ENCODE results near the gene MAP4K3. TPM values are rescaled to one million over a fixed set of nuclear protein-coding genes. Genes with fewer than 3 reads are reported as not detected.

MAP4K3 gene
- total RNA-seq, 6 experiments from 2014 or later: 28.7 to 34.4 (median 30.7) TPM

DNA sequence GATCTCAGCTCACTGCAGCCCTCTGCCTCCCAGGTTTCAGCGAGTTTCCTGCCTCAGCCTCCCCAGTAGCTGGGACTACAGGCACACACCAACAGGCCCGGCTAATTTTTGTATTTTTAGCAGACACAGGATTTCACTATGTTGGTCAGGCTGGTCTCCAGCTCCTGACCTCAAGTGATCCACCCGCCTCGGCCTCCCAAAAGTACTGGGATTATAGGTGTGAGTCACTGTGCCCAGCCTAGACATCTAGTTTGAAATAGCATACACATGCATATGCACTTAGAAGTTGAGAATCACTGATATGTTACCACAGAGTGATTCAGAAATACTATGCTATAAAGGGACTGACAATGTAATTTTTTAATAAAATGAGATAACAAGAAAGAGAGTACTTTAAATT lies 123.5 kb downstream of the MAP4K3 start:
- Mint-ChIP-seq H3K4me3 (peak overlapping the region; percentile 51; the same call in 1 of the 2 replicates), H3K9me3 (no peaks in the 10 kb centered on the region), H3K4me1 (ENCODE audit: low read depth) (peaks cover 36% of the 10 kb centered on the region), H3K27ac (peak overlapping the region; percentile 85), H3K27me3 (ENCODE audit: insufficient read depth) (peaks cover 4% of the 10 kb centered on the region), H3K36me3 (ENCODE audit: low read depth) (peaks cover 38% of the 10 kb centered on the region)
- peak; percentile 89 for DNase-seq
- TF ChIP-seq, protein P1, sequence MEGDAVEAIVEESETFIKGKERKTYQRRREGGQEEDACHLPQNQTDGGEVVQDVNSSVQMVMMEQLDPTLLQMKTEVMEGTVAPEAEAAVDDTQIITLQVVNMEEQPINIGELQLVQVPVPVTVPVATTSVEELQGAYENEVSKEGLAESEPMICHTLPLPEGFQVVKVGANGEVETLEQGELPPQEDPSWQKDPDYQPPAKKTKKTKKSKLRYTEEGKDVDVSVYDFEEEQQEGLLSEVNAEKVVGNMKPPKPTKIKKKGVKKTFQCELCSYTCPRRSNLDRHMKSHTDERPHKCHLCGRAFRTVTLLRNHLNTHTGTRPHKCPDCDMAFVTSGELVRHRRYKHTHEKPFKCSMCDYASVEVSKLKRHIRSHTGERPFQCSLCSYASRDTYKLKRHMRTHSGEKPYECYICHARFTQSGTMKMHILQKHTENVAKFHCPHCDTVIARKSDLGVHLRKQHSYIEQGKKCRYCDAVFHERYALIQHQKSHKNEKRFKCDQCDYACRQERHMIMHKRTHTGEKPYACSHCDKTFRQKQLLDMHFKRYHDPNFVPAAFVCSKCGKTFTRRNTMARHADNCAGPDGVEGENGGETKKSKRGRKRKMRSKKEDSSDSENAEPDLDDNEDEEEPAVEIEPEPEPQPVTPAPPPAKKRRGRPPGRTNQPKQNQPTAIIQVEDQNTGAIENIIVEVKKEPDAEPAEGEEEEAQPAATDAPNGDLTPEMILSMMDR (IDR thresholded peaks at IDR 0.05): no peak

DNA sequence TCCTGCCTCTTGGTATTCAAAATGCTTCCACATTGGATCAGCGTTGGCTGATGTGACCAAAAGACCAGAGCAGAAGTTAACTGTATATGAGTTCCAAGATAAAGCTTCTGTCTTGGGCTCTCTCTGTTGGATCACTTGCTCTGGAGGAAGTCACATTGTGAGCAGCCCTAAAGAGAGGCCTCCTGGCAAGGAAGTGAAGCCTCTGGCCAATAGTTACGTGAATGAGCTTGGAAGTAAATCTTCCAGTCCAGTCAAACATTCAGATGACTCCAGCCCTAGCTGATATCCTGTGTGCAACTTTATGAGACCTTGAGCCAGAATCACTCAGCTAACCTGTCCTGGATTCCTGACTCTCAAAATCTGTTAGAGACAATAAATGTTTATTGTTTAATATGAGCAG lies 125.6 kb downstream of the MAP4K3 start:
- H3K27ac Mint-ChIP-seq: no peak overlapping the region
- TF ChIP-seq, protein P1 (IDR thresholded peaks at IDR 0.05): no peak
- peaks cover 36% of the 10 kb centered on the region for H3K4me1 Mint-ChIP-seq (ENCODE audit: low read depth)
- DNase-seq: no peak
- H3K4me3 Mint-ChIP-seq: no peak overlapping the region
- no peaks in the 10 kb centered on the region for H3K9me3 Mint-ChIP-seq
- peaks cover 4% of the 10 kb centered on the region for H3K27me3 Mint-ChIP-seq (ENCODE audit: insufficient read depth)
- H3K36me3 Mint-ChIP-seq (ENCODE audit: low read depth): peaks cover 43% of the 10 kb centered on the region

DNA sequence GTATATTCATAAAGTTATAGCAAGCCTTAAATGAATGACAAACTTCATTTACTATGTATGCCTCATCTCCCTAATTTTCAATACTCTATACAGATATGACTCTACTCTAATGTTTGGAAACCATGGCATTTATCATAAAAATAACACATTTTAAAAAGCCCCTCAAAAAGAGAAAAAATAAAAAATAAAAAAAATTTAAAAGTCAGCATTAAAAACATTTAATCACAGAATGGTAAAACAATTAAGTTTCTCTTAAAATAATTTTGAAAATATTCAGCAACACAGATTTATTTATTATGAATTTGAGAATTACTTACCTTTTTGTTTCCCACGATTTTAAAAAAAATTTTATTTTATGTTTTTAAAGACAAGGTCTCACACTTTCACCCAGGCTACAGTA lies 128.3 kb downstream of the MAP4K3 start:
- no peak for DNase-seq
- Mint-ChIP-seq H3K27me3 (ENCODE audit: insufficient read depth) (peaks cover 4% of the 10 kb centered on the region), H3K27ac (no peak overlapping the region), H3K4me1 (ENCODE audit: low read depth) (peaks cover 42% of the 10 kb centered on the region), H3K4me3 (no peak overlapping the region), H3K36me3 (ENCODE audit: low read depth) (peaks cover 57% of the 10 kb centered on the region), H3K9me3 (no peaks in the 10 kb centered on the region)
- TF ChIP-seq, protein P1 (IDR thresholded peaks at IDR 0.05): no peak

DNA sequence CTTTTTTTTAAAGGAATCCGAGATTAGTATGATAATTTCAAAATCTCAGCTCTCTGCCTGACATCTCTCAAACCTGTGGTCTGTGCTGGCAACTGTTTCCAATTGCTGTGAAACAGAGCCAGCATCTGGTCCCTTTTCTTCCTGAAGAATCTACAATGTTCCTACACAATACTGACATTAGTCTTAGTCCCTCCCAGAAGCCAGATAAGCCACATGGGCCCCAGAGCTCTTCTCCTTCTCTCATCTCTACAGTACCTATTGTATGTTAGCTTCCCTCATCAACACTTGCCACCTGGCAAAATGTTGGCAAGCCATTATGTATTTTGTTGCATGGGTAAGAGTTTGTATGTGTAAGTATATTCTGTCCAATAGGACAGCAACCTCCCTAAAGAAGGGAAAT lies 130.5 kb downstream of the MAP4K3 start:
- H3K4me1 Mint-ChIP-seq (ENCODE audit: low read depth): peaks cover 25% of the 10 kb centered on the region
- no peak overlapping the region for H3K4me3 Mint-ChIP-seq
- no peaks in the 10 kb centered on the region for H3K9me3 Mint-ChIP-seq
- H3K36me3 Mint-ChIP-seq (ENCODE audit: low read depth): peaks cover 45% of the 10 kb centered on the region
- no peak for DNase-seq
- H3K27ac Mint-ChIP-seq: no peak overlapping the region; the same call in 1 of the 2 replicates
- H3K27me3 Mint-ChIP-seq (ENCODE audit: insufficient read depth): no peaks in the 10 kb centered on the region; the same call in 1 of the 2 replicates
- TF ChIP-seq, protein P1 (IDR thresholded peaks at IDR 0.05): no peak

DNA sequence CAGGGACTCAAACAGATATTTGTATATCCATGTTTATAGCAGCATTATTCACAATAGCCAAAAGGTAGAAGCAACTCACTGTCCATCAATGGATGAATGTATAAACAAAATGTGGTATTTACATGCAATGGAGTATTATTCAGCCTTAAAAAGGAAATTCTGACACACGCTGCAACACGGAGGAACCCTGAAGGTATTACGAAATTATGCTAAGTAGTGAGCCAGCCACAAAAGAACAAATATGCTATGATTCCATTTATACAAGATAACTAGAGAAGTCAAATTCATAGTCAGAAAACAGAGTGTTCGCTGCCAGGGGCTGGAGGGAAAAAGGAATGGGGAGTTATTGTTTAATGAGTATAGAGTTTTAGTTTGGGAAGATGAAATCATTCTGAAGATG lies 132.4 kb downstream of the MAP4K3 start:
- TF ChIP-seq, protein P1 (IDR thresholded peaks at IDR 0.05): no peak
- Mint-ChIP-seq H3K4me3 (no peak overlapping the region), H3K27me3 (ENCODE audit: insufficient read depth) (no peaks in the 10 kb centered on the region; the same call in 1 of the 2 replicates), H3K4me1 (ENCODE audit: low read depth) (peaks cover 14% of the 10 kb centered on the region), H3K27ac (peak overlapping the region; percentile 21; the same call in 1 of the 2 replicates), H3K36me3 (ENCODE audit: low read depth) (peaks cover 33% of the 10 kb centered on the region), H3K9me3 (no peaks in the 10 kb centered on the region)
- no peak for DNase-seq

DNA sequence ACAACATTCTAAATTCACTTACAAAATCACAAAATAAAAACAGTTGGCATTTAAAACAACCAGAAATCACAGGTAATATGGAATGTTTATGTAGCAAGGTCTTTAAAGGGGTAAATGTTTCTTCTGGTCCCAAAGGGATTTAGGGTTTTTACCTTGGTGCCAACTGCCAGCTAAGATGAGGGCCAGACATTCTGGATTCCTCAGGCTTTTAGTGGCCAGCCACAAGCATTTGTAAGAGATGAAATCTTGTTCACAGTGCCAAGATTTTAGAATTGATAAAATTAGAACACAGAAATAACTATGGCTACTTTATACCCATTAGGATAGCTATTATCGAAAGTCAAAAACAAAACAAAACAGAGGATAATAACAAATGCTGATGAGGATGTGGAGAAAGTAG lies 132.9 kb downstream of the MAP4K3 start:
- Mint-ChIP-seq H3K4me3 (no peak overlapping the region), H3K27ac (peak overlapping the region; percentile 21; the same call in 1 of the 2 replicates), H3K27me3 (ENCODE audit: insufficient read depth) (no peaks in the 10 kb centered on the region; the same call in 1 of the 2 replicates), H3K9me3 (no peaks in the 10 kb centered on the region), H3K36me3 (ENCODE audit: low read depth) (peaks cover 33% of the 10 kb centered on the region), H3K4me1 (ENCODE audit: low read depth) (peaks cover 14% of the 10 kb centered on the region)
- TF ChIP-seq, protein P1 (IDR thresholded peaks at IDR 0.05): no peak
- peak; percentile 11 for DNase-seq

Data from HFFc6 (cell line).